HEK293 (cell line): ENCODE measurements around the gene PTGES3L.

ENCODE experiments used
- GLIS1 ChIP-seq: fragments of 450-650 bp; formaldehyde crosslinking; IDR thresholded peaks from 2 replicates; pipeline ENCODE4 v1.5.1; 2016; ENCODE audit warnings: missing biosample characterization, missing genetic modification characterization
- GLIS2 ChIP-seq: fragments of 450-650 bp; formaldehyde crosslinking; IDR thresholded peaks from 2 replicates; pipeline ENCODE4 v1.5.1; 2016; ENCODE audit warnings: missing biosample characterization, missing genetic modification characterization
- KLF1 ChIP-seq: fragments of 450-650 bp; formaldehyde crosslinking; IDR thresholded peaks from 2 replicates; pipeline ENCODE4 v1.5.1; 2016; ENCODE audit warnings: missing biosample characterization, missing genetic modification characterization
- MZF1 ChIP-seq: fragments of 450-650 bp; formaldehyde crosslinking; IDR thresholded peaks from 2 replicates; pipeline ENCODE4 v1.5.1; 2017; ENCODE audit warnings: missing biosample characterization, missing genetic modification characterization, borderline replicate concordance
- PRDM2 ChIP-seq: fragments of 450-650 bp; formaldehyde crosslinking; IDR thresholded peaks from 2 replicates; pipeline ENCODE4 v1.5.1; 2016; ENCODE audit warnings: missing biosample characterization, missing genetic modification characterization, borderline replicate concordance
- YY2 ChIP-seq: fragments of 450-650 bp; formaldehyde crosslinking; IDR thresholded peaks from 2 replicates; pipeline ENCODE4 v1.5.1; 2016; ENCODE audit warnings: missing biosample characterization, missing genetic modification characterization
- ZBTB10 ChIP-seq: fragments of 450-650 bp; formaldehyde crosslinking; IDR thresholded peaks from 2 replicates; pipeline ENCODE4 v1.5.1; 2016; ENCODE audit warnings: missing biosample characterization, missing genetic modification characterization
- ZBTB26 ChIP-seq: fragments of 450-650 bp; formaldehyde crosslinking; optimal IDR thresholded peaks from 2 replicates; pipeline ENCODE3; 2016; ENCODE audit warnings: missing biosample characterization, mild to moderate bottlenecking, missing genetic modification characterization
- ZBTB48 ChIP-seq: fragments of 450-650 bp; formaldehyde crosslinking; IDR thresholded peaks from 2 replicates; pipeline ENCODE4 v1.5.1; 2016; ENCODE audit warnings: missing biosample characterization, missing genetic modification characterization
- ZIC2 ChIP-seq: fragments of 450-650 bp; formaldehyde crosslinking; IDR thresholded peaks from 2 replicates; pipeline ENCODE4 v1.5.1; 2016; ENCODE audit warnings: missing biosample characterization, missing genetic modification characterization
- ZNF354C ChIP-seq: fragments of 450-650 bp; formaldehyde crosslinking; IDR thresholded peaks from 2 replicates; pipeline ENCODE4 v1.5.1; 2016; ENCODE audit warnings: missing biosample characterization, missing genetic modification characterization, low read depth, borderline replicate concordance
- ZNF518A ChIP-seq: fragments of 450-650 bp; formaldehyde crosslinking; conservative IDR thresholded peaks from 2 replicates; pipeline ENCODE4 v1.5.1; 2016; ENCODE audit warnings: low read depth, missing biosample characterization, missing genetic modification characterization
- ZNF629 ChIP-seq: fragments of 450-650 bp; formaldehyde crosslinking; IDR thresholded peaks from 2 replicates; pipeline ENCODE4 v1.5.1; 2017; ENCODE audit warnings: missing biosample characterization, missing genetic modification characterization
- ZNF654 ChIP-seq: fragments of 450-650 bp; formaldehyde crosslinking; IDR thresholded peaks from 2 replicates; pipeline ENCODE4 v1.5.1; 2016; ENCODE audit warnings: low read depth, missing biosample characterization, missing genetic modification characterization
- ZNF747 ChIP-seq: fragments of 450-650 bp; formaldehyde crosslinking; IDR thresholded peaks from 2 replicates; pipeline ENCODE4 v1.5.1; 2016; ENCODE audit warnings: missing biosample characterization, missing genetic modification characterization
- ZNF76 ChIP-seq: fragments of 450-650 bp; formaldehyde crosslinking; IDR thresholded peaks from 2 replicates; pipeline ENCODE4; 2016; ENCODE audit warnings: low read depth, missing biosample characterization, missing genetic modification characterization, borderline replicate concordance
- ZSCAN4 ChIP-seq: fragments of 450-650 bp; formaldehyde crosslinking; IDR thresholded peaks from 2 replicates; pipeline ENCODE4 v1.5.1; 2017; ENCODE audit warnings: missing biosample characterization, missing genetic modification characterization

PTGES3L gene

GRCh38 chr17:43025290-43025657 lies 45.4 kb upstream of the PTGES3L start (continued):
- peak; percentile 71; the same call in 1 of the 2 replicates for TF ChIP-seq PRDM2
- TF ChIP-seq ZBTB26, result peak; percentile 47
- no peak for TF ChIP-seq ZNF518A
- 0 out of 2 replicates have a peak, but pooled peaks have one; percentile 9 for TF ChIP-seq ZIC2 (tag by site-specific recombination)
- TF ChIP-seq GLIS2 (tag by site-specific recombination), result peak; percentile 77
- TF ChIP-seq ZNF654 (tag by site-specific recombination), result no peak
- no peak for TF ChIP-seq YY2 (tag by site-specific recombination)
- no peak for TF ChIP-seq ZNF747
- no peak for TF ChIP-seq ZNF354C (tag by site-specific recombination)
- peak; percentile 84 for TF ChIP-seq ZNF76 (tag by site-specific recombination)
- peak; percentile 15 for TF ChIP-seq GLIS1
- TF ChIP-seq ZNF629 (tag by site-specific recombination), result no peak
- TF ChIP-seq KLF1 (tag by site-specific recombination), result 0 out of 2 replicates have a peak, but pooled peaks have one; percentile 9
- no peak for TF ChIP-seq ZSCAN4 (tag by site-specific recombination)
- peak; percentile 79 for TF ChIP-seq ZBTB48 (tag by site-specific recombination)
- TF ChIP-seq MZF1 (tag by site-specific recombination), result no peak
- peak; percentile 59 for TF ChIP-seq ZBTB10 (tag by site-specific recombination)
